PC-3 (cell line): ENCODE measurements around the gene ADCY3. TPM values are rescaled to one million over a fixed set of nuclear protein-coding genes. Genes with fewer than 3 reads are reported as not detected.

Source experiments
- ATAC-seq: fragments of 200-7000 bp; cut with Tn5 transposase; 2 replicates; pipeline ENCODE4 v1.9.1; 2020; ENCODE audit warnings: mild to moderate bottlenecking, moderate library complexity
- BruUV-seq: library from RNA; stranded (reverse); fragments of 400-500 nt; replicated peaks from 2 replicates; lab custom pipeline; 2021; lab: Mats Ljungman, UMichigan
- CTCF ChIA-PET: fragments of 300-600 bp; sonication (Branson Sonifier 250); formaldehyde crosslinking; loops from one replicate; lab custom pipeline; 2022; ENCODE audit warnings: antibody characterized with exemption; lab: Charles Lee
- POLR2A ChIA-PET: fragments of 300-600 bp; sonication (Branson Sonifier 250); formaldehyde crosslinking; loops from one replicate; lab custom pipeline; 2022; ENCODE audit warnings: antibody characterized with exemption; ENCODE audit not compliant: unreplicated experiment; lab: Charles Lee
- DNase-seq: peaks from one replicate; pipeline ENCODE4 v3.0.0-alpha.2; 2015
- H2AFZ ChIP-seq: fragments of 300-600 bp; sonication (generic); 2 replicates; pipeline ENCODE4 v1.6.0; 2016; ENCODE audit warnings: antibody characterized with exemption, low read length
- H3F3A ChIP-seq: fragments of 300-600 bp; sonication (generic); one replicate; pipeline ENCODE4 v1.6.0; 2017; ENCODE audit warnings: antibody characterized with exemption, low read length, control low read depth, mild to moderate bottlenecking; ENCODE audit not compliant: unreplicated experiment
- H3K27ac ChIP-seq: fragments of 300-600 bp; sonication (generic); 2 replicates; pipeline ENCODE4 v1.5.1; 2016; ENCODE audit warnings: mild to moderate bottlenecking, low read length
- H3K27me3 ChIP-seq: fragments of 300-600 bp; sonication (generic); 2 replicates; pipeline ENCODE4 v1.6.1; 2016; ENCODE audit warnings: low read length, mixed read lengths
- H3K36me3 ChIP-seq: fragments of 300-600 bp; sonication (generic); 2 replicates; pipeline ENCODE4 v1.6.1; 2016; ENCODE audit warnings: low read depth, mixed run types, low read length, mixed read lengths
- H3K4me1 ChIP-seq: fragments of 300-600 bp; sonication (generic); 2 replicates; pipeline ENCODE4 v1.5.1; 2016; ENCODE audit warnings: low read length; ENCODE audit not compliant: insufficient read depth
- H3K4me2 ChIP-seq: fragments of 300-600 bp; sonication (generic); 2 replicates; pipeline ENCODE4 v1.6.0; 2016; ENCODE audit warnings: low read length
- H3K4me3 ChIP-seq: fragments of 300-600 bp; sonication (generic); 2 replicates; pipeline ENCODE4 v1.5.1; 2016; ENCODE audit warnings: mild to moderate bottlenecking, low read length, mixed read lengths
- H3K79me2 ChIP-seq: fragments of 300-600 bp; sonication (generic); 2 replicates; pipeline ENCODE4 v1.6.1; 2017; ENCODE audit warnings: low read length, mixed read lengths
- H3K9ac ChIP-seq: fragments of 300-600 bp; sonication (generic); 2 replicates; pipeline ENCODE4 v1.6.0; 2016; ENCODE audit warnings: mild to moderate bottlenecking, low read length
- H3K9me2 ChIP-seq: fragments of 300-600 bp; sonication (generic); replicated peaks from 2 replicates; pipeline ENCODE4 v1.6.1; 2016; ENCODE audit warnings: mixed run types, low read length, mixed read lengths
- H3K9me3 ChIP-seq: fragments of 300-600 bp; sonication (generic); 2 replicates; pipeline ENCODE4 v1.6.1; 2016; ENCODE audit warnings: low read length, mixed read lengths
- H4K20me1 ChIP-seq: fragments of 300-600 bp; sonication (generic); 2 replicates; pipeline ENCODE4 v1.6.1; 2016; ENCODE audit warnings: low read length, mixed read lengths
- EZH2 ChIP-seq: fragments of 300-600 bp; sonication (generic); IDR thresholded peaks from one replicate; pipeline ENCODE4 v1.6.1; 2017; ENCODE audit warnings: antibody characterized with exemption, mild to moderate bottlenecking, low read length; ENCODE audit not compliant: unreplicated experiment
- EZH2phosphoT487 ChIP-seq: fragments of 300-600 bp; sonication (generic); IDR thresholded peaks from 2 replicates; pipeline ENCODE4 v1.6.1; 2018; ENCODE audit warnings: mild to moderate bottlenecking, antibody characterized with exemption, low read length, borderline replicate concordance
- intact Hi-C: fragments of 100-400 bp; cut with micrococcal nuclease; formaldehyde crosslinking; loops from 2 replicates; pipeline ENCODE4 v1.9.0; 2023
- total RNA-seq: library from RNA; depleted of rRNA; stranded (reverse); fragments of >200 nt; gene quantifications from 2 replicates; pipeline ENCODE4 v1.2.3, GENCODE V29; 2014
- TF ChIP-seq, protein P1 (sequence below): fragments of 300-600 bp; sonication (generic); conservative IDR thresholded peaks from 2 replicates; pipeline ENCODE4 v1.5.1; 2017; ENCODE audit warnings: antibody characterized with exemption, low read depth, mild to moderate bottlenecking, low read length

The ADCY3 gene
- total RNA-seq, 1 experiment from 2014 or later: 52.0 TPM

DNA sequence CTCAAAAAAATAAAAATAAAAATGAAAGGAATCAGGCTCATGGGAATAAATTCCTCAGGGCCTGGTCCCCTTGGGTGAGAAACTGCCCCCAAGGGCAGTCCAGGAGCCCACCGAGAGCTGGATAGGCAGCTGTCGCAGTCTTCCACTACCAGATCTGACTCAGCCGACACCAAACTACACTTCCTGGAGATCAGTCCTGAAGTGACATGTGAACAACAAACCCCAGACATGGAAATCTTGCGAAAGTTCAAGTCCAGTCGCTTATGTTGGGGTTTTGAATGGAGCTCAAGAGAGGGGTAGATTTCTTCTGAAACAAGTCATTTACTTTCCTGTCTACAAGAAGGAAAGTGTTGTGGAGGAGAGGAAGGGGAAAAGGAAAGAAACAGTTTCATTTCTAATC is 12.9 kb downstream of the ADCY3 start:
- POLR2A ChIA-PET: no interaction called here
- DNase-seq: no peak
- intact Hi-C loops: no loop called here

DNA sequence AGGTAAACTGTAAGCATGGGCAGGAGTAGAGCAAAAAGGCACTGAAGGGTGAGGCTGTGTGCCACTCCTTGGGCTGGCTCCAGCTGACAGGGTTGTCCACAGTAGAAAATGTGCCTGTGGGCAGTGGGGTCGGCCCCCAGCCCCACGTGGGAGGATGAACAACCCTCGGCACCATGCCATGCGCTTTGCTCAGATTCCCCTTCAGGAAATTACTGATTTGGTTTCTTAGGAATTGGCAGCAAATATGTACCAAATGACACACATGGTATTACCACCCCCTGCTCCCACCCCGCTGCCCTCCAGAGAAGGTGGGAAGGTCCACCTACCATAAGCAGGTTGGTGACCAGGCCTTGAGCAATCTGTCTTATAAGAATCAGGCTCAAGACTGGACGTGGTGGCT is 13.6 kb downstream of the ADCY3 start:
- ChIA-PET POLR2A (no interaction called here), CTCF (no interaction called here)
- no peak for ATAC-seq
- Histone ChIP-seq H2AFZ (no peak overlapping the region), H3K36me3 (no peaks in the 10 kb centered on the region; the same call in 1 of the 2 replicates), H3K4me1 (no peaks in the 10 kb centered on the region), H3K9me3 (no peaks in the 10 kb centered on the region), H4K20me1 (no peaks in the 10 kb centered on the region), H3F3A (no peaks in the 10 kb centered on the region), H3K4me2 (no peak overlapping the region), H3K27ac (no peak overlapping the region), H3K4me3 (no peak overlapping the region), H3K27me3 (no peaks in the 10 kb centered on the region), H3K9ac (no peak overlapping the region), H3K79me2 (no peaks in the 10 kb centered on the region), H3K9me2 (no peaks in the 10 kb centered on the region)
- intact Hi-C loops: no loop called here
- no TSS peak for BruUV-seq
- TF ChIP-seq EZH2phosphoT487 (no peak), EZH2 (no peak)
- TF ChIP-seq, protein P1, sequence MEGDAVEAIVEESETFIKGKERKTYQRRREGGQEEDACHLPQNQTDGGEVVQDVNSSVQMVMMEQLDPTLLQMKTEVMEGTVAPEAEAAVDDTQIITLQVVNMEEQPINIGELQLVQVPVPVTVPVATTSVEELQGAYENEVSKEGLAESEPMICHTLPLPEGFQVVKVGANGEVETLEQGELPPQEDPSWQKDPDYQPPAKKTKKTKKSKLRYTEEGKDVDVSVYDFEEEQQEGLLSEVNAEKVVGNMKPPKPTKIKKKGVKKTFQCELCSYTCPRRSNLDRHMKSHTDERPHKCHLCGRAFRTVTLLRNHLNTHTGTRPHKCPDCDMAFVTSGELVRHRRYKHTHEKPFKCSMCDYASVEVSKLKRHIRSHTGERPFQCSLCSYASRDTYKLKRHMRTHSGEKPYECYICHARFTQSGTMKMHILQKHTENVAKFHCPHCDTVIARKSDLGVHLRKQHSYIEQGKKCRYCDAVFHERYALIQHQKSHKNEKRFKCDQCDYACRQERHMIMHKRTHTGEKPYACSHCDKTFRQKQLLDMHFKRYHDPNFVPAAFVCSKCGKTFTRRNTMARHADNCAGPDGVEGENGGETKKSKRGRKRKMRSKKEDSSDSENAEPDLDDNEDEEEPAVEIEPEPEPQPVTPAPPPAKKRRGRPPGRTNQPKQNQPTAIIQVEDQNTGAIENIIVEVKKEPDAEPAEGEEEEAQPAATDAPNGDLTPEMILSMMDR: no peak
- no peak for DNase-seq

More for the DNA sequence above, 12.9 kb downstream of the ADCY3 start:
- Histone ChIP-seq H3K4me3 (no peak overlapping the region), H3K9me2 (no peaks in the 10 kb centered on the region), H3K79me2 (no peaks in the 10 kb centered on the region), H3F3A (no peaks in the 10 kb centered on the region), H3K27ac (no peak overlapping the region), H4K20me1 (no peaks in the 10 kb centered on the region), H3K9ac (no peak overlapping the region), H3K4me2 (no peak overlapping the region), H3K27me3 (no peaks in the 10 kb centered on the region), H3K36me3 (no peaks in the 10 kb centered on the region; the same call in none of the 2 replicates), H2AFZ (no peak overlapping the region), H3K4me1 (no peaks in the 10 kb centered on the region), H3K9me3 (no peaks in the 10 kb centered on the region)
- BruUV-seq: no TSS peak
- no peak for ATAC-seq
- CTCF ChIA-PET: no interaction called here
- TF ChIP-seq, protein P1: no peak
- TF ChIP-seq EZH2phosphoT487 (no peak), EZH2 (no peak)

DNA sequence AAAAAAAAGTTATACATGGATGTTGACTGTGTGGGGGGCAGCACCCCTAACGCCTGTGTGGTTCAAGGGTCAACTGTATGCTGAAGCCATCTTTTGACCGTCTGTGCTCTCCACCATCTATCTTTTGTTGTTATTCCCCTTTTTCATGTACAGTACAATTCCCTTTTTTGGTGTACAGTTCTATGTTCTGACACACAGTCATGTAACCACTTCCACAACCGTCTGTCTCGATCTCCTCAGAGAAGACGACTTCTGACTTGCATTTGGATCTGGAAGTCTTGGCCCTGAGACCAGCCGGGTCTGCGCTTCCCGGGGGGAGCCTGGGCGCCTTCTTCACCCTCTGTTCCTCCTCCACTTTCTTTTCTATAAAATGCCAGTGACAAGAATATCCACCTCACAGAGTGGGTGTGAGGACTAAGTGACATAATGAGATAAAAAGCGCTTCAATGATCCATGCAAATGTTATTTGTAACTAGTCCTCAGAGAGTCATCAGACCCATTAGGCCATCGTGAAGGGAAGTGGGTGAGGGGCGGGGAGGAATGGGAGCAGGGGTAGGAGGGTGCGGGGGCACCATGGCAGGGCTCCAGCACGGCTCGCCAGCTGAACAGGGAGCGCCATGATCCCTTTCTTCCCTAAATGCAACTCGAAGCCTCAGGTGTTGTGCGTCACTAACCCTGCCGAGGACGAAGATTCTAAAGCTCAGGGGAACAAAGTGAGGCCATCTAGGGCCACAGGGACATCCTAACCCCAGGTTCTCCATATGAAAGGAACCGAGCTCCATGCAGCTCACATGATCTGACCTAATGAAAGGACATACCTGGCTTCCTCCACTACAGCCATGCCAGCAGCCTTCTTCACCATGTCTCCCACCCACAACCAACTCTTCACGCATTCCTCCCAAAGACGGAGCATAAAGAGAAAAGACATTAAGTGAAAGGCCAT is 16.6 kb downstream of the ADCY3 start:
- no peak for ATAC-seq
- intact Hi-C loops: no loop called here
- CTCF ChIA-PET: no interaction called here
- no peaks in the 10 kb centered on the region for H3K4me1 ChIP-seq
- H2AFZ ChIP-seq: no peak overlapping the region
- no peak overlapping the region for H3K27ac ChIP-seq
- no peaks in the 10 kb centered on the region for H3K9me3 ChIP-seq
- no peak for TF ChIP-seq EZH2
- H4K20me1 ChIP-seq: no peaks in the 10 kb centered on the region
- H3K9me2 ChIP-seq: no peaks in the 10 kb centered on the region
- no peak for DNase-seq
- POLR2A ChIA-PET: no interaction called here
- H3K27me3 ChIP-seq: no peaks in the 10 kb centered on the region
- BruUV-seq: no TSS peak
- H3K4me2 ChIP-seq: no peak overlapping the region
- no peak overlapping the region for H3K9ac ChIP-seq
- H3K4me3 ChIP-seq: no peak overlapping the region
- H3F3A ChIP-seq: no peaks in the 10 kb centered on the region
- no peaks in the 10 kb centered on the region for H3K79me2 ChIP-seq
- H3K36me3 ChIP-seq: no peaks in the 10 kb centered on the region; the same call in 1 of the 2 replicates
